ENCODE data around the gene S100A12.
A peak's percentile ranks its signal among the peaks of the same experiment; 100 is the strongest.
"Not testable (repeated sequence)": the region's sequence is repeated elsewhere in the genome, so short reads cannot be mapped to it uniquely, and the experiment has no call there.

S100A12 gene
- 0 reads per million in 2 experiments for total RNA-seq

DNA sequence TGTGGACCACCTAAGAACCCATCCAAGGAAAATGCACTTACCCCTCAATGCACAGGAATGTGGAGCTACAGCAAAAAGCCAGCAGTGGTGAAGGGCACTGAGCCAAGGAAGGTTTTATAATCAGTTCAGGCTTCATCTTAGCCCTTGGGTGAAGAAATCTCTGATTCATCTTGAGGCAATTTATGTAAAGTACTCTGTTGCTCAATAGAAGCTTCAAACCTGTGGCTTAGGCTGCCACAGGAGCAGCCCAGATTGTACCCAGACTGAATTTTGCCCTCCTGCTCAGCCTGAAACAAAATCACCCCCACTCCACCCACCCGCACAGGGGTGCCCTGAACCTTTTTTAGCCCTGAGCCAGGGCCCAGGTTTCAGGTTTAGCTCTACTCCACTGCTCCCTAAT is at the start of gene S100A12:
Gene S100A12, minus strand, starts transcription at position 111 of the 400 bp plus-strand sequence. CDS start 1,029 bp downstream, outside the sequence.
- no peak for DNase-seq (ENCODE audit: low read depth)

DNA sequence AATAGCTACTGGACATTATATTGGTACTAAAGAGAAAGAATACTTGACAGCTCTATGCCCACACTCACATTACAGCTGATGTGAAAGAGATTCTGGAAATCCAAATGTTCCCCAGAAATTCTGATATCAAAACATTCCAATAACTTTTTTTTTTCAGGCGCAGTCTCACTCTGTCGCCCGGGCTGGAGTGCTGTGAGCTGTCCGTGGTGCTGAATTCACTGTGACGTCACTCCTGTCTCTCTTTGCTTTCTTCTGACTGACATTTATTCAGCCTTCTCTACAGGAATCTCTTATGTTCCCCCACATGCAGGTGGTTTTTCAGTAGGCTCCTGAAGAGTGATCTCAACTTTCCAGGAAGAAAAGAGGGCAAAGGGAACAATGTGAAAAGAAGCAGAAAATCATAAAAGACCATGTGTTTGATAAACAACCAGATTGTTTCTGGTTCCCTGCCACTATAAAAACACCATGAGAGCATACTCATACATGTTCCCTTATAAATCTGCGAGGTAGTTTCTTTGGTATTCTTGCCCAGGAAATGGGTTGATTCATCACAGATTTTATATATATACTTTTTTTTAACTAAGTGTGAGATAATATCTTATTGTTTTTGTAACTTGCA is 47.1 kb upstream of the S100A12 start:
- peak; percentile 42 for DNase-seq (ENCODE audit: low read depth)

DNA sequence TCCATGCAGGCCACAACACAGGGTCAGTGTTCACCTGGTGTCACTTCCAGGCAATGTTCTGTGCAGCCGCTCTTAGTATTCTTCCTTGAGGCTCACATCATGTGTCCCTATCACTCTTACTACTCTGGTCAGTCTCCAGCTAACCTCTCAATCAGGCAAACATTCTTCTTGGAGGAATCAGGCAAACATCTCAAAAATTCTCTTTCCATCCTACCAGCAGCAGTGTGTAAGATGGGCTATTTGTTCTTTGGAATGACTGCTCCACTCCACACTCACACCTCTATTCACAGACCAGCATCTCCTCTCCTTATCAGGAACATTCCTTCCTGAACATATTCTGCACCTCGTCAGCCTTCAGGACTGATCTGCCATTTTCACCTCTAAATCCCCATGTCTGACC is 44.9 kb upstream of the S100A12 start:
- no peak for DNase-seq (ENCODE audit: low read depth)

DNA sequence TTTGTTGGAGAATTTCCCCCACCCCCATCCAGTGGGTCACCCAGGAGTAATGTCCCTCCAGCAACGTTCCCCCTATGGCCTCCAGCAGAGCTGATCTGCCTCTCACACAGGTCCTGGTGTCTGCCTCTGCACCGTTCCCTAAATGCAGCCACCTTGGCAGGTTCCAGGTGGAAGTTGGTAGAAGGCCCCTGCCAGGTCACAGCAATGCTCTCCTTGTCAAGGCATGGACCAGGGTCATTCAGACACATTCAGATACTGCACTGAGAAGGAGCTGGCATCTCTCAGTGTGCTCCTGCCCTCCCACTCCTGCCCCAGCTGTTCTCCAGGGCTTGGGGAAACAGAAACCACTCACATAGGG is 44.0 kb upstream of the S100A12 start:
- DNase-seq (ENCODE audit: low read depth), result not testable (repeated sequence)

DNA sequence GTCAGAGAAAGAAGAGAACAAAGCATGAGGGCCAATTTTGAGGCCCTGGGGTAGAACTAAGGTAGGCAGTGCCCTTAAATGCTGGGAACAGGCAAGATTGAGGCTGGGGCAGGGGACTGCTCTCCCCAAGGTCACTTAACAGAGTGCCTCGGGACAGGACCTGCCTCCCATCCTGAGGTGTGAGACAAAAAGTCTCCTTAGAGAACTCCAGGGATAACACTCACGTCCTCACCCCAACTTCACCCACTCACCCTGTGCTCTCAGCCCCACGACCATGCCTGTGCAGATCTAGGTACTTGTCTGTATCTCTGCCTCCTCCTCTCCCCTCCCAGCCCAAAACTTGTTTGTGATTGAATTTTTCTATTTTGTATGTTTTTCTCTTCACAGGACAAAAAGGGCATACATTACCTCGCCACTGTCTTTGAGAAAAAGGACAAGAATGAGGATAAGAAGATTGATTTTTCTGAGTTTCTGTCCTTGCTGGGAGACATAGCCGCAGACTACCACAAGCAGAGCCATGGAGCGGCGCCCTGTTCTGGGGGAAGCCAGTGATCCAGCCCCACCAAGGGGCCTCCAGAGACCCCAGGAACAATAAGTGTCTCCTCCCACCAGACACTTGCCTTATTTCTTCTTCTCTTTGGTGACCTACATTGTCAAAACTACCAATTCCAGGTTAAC is 43.5 kb upstream of the S100A12 start:
- DNase-seq (ENCODE audit: low read depth), result not testable (repeated sequence)

DNA sequence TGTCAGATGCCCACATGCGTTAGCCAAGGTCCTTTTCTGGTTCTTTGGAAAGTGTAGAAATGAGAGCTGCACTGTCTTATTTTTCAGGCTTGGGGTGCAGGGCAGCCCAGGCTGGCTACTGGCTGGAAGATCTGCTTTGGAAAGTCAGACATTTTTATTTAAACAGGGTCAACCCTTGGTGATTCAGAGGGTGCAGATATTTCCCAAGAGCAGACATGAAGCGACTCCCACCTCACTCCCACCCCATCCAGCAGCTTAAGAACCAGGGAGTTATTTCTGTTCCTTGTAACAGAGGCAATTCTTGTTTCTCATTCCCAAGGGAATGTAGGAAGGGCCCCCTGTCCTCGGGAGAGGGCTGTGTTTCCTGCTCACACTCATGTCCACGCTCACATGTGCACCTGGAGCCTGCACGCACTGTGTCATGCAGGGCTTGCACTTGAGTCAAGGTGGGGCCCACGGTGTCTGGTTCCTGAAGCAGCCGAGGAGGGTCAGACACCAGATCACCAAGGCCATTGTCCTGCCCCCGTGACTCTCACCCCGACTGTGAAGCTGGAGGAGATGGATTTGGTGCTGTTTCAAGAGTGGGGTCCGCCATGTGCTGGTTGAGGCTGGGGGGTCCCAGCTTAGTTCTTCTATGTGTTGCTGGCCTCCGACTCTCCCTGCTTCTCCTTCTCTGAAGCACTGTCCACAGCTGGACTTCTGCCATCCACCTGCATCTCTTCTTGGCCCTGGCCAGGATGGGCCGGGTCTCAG is 41.9 kb upstream of the S100A12 start:
- no peak for DNase-seq (ENCODE audit: low read depth)

DNA sequence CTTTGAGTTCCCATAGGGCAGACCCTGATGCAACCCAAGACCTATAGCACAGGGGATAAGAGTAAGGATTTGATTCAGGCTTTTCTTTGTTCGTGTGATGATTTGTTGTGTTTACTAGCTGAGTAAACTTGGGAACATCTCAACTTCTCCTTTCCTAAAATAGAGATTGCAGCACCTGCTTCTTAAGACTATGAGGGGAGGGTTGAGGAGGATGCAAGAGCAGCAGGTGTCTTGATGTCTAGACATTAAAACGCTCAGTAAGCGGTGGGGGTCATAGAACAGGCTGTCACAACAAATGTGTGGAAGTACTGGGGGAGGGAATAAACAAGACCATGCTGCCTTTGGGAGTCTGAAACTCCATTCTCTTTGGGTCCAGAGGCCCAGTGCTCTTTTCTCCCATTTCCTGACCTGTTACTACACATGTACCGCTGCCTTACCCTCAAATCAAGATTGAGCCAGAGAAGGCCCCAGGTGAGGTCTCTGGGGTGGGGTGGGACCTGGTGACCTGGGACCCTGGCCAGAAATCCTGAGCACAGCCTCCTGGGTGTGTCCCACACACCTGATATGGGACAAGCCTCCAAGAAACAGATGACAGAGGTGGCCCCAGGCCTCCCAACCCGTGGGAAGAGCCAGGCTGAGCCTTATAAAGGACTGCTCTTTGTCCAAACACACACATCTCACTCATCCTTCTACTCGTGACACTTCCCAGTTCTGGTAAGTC is 40.6 kb upstream of the S100A12 start, which contains the start of gene S100A7A:
Gene S100A7A, plus strand, starts transcription at position 671 of the 721 bp plus-strand sequence. CDS start 1,563 bp downstream, outside the sequence.
- no peak for DNase-seq (ENCODE audit: low read depth)

DNA sequence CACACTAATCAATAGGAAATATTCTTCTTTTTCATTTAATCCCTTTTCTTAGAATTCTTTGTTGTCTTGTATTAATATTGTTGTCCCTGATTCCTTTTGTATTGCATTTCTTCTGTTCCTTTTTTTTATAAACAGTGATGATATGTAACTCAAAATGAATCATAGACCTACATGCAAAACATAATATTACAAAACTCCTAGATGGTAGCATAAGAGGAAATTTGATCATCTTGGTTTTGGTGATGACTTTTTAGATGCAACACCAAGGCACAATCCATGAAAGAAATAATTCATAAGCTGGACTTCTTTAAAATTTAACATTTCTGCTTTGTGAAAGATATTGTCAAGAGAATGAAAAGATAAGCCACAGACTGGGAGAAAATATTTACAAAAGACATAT is 38.5 kb upstream of the S100A12 start:
- not testable (repeated sequence) for DNase-seq (ENCODE audit: low read depth)

DNA sequence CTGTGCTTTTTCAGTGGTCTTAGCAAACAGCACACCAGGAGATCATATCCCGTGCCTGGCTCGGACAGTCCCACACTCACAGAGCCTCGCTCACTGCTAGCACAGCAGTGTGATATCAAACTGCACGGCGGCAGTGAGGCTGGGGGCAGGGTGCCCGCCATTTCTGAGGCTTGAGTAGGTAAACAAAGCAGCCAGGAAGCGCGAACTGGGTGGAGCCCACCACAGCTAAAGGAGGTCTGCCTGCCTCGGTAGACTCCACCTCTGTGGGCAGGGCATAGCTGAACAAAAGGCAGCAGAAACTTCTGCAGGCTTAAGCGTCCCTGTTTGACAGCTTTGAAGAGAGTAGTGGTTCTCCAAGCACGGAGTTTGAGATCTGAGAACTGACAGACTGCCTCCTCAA is 31.9 kb upstream of the S100A12 start:
- not testable (repeated sequence) for DNase-seq (ENCODE audit: low read depth)

DNA sequence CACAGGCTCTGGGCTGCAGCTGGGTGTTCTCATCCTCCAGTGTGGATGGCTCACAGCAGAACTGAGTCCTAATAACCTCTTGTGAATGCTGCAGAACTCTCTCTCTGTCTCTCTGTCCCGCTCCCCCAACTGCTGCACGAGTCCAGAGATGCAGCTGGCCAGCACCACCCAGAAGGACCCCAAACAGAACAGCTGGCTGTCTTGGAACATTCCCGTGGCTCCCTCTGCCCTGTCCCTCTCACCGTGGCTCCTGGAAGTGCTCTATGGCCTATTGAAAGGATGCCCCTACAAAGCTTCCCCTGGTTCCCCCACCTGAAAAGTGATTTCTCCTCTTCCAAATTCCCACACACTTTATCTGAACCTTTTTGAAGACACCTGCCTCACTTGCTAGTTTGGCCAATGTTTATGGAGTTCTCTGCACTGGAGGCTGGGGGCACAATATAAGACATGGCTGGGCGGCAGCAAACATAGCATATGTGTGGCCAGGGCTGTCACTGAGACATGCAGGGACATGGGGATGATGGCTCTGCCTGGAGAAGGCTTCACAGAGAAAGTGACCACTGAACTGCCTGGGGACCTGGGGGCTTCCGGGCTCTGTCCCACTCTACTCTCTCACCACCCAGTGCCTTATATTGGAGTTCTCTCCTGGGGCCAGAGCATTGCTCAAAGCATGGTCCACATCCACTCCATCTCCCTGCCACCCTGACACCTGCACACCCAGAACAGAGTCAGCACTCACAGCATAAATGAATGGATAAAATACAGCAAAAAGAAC is 30.6 kb upstream of the S100A12 start:
- not testable (repeated sequence) for DNase-seq (ENCODE audit: low read depth)

DNA sequence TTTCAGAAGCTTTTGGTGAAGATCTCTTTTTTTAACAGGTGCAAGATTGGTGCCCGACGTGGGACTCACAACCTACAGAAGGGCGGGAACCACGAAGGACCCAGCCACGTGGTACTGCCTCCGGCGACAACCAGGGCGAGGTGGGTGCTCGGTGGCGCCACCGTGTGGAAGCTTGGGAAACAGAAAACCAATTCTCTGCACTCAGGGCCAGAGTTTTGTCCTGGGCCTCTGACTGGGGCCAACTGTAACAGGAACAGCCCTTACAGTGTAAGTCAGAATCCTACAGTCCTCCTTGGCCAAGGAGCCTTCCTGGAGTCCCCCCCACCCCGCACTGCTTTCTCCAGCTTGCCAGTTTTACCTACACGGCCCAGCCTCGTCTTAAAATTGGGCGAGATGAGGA is 29.3 kb upstream of the S100A12 start:
- peak; percentile 26 for DNase-seq (ENCODE audit: low read depth)

DNA sequence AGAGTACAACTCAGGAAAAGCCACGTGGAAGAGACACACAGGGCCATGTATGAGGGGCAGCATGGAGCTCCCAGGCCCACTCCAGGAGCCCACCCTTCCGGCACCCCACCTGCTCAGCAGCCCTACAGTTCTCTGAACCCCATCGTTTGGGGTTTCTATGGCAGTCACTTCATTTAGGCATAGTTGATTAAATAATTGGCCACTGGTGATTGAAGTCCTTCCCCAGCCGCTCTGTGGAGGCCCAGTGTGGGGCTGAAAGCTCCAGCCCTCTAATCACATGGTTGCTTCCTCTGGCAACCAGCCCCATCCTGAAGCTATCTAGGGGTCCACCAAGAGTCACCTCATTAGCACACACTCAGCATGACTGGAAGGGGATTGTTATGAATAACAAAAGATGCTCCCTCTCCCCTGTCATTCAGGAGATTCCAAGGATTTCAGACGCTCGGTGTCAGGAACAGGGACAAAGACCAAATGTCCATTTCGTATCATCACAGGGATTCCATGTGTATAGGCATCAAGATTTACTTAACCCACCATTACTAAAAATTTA is 28.7 kb upstream of the S100A12 start:
- no peak for DNase-seq (ENCODE audit: low read depth)

DNA sequence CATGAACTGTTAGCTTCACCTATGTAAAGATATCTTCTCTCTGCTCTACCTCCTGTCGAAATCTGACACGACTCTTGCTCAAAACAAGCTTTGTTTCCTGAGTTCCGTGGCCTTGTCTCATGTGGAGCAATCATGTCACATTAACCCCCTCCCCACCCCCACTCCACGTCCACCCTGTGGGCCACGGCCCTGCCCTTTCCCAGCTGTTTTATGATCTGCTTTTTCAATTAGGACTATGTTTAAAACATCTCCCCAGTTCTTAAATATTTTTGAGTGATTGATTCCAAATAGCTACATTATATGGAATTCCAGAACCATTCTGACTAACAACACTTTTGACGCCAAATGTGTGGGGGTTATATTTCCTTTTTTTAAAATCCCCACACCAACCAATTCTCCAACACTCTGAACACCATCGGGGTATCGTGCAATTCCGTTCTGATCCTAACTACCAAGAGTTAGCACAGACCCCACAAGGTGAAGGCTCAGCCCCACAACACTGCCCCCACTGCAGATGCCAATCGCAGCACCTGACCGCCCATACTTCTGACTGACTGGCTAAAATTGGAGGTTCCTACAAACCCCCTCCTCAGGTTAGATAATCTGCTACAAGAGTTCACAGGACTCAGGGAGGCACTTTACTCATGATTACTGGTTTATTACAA is 28.1 kb upstream of the S100A12 start:
- no peak for DNase-seq (ENCODE audit: low read depth)

DNA sequence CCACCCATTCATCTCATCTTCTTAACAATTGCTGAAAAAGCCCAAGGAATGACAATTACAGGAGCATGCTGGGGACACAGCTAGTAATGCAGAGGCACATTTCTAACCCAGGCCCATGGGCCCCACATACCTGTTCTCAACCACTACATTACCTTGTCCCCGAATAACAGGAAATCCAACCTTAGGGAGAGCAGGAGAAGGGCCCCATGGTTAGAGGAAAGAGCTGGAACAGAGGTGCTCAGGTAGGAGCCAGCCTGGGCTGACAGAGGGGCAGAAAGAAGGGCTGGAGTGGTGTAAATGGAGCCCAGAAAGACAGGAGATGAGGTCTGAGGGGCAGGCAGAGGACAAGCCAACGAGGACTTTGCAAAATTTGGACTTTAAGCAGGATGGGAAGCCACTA is 26.8 kb upstream of the S100A12 start:
- no peak for DNase-seq (ENCODE audit: low read depth)

DNA sequence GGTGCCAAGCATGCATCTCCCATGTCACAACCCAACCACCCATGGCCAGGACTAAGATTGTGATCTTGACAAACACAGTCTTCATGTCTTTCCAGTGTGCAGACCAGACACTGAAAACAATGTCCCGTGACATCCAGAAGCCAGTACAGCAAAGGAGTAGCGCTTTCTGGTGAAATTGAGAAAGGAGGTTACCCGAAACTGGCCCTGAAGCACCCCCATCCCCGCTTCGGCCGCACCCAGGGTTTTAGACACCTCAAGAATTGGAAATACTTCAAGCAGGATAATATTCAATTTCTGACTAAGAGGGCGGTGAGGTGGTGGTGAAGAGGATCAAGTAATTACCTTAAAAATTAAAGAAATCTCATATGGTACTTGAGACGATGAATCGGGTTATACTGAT is 26.0 kb upstream of the S100A12 start:
- no peak for DNase-seq (ENCODE audit: low read depth)

DNA sequence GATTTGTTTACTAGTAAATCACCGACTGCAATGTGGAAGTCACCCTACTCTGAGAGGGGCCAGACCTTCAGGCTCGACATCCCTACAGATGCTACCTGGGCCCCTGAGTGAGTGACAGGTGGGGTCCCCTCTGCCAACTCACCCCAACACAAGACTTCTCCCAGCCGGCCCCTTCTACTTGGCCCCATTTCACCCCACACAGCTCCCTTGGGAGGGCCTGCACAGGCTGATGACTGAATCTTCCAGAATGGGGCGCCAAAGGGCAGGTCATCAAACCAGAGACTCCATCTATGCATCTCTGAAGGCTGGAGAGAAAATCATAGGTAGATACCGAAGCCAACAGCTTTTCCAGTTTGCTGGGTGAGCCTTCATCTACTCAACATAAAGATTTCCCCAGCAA is 24.8 kb upstream of the S100A12 start:
- DNase-seq (ENCODE audit: low read depth), result no peak

DNA sequence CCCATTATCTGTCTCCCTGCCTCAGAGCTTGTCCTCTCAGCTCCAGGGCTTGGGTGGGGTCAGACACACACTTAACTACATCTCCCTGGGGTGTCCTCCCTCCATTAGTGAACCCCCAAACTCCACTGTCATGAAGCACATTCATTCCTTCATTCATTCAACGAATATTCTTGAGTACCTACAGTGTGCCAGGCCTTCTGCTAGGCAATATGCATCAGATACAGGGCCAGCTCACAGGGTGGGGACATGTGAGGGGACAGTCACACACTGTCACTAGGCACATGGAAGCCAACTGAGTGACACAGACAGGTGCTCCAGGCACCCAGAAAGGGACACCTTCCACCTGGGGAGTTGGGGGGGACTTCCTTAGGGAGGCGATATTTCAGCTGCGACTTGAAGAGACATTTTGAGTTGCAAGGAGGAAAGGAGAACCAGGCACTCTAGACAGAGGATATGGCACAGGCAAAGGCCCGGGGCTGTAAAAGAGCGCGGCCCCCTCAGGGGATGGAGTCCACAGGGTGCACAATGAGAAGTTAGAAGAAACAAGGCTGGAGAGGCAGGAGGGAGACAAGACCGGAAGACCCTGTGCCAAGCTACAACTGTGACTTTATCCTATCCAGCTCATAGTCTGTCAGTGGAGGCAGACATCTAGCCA is 24.1 kb upstream of the S100A12 start:
- no peak for DNase-seq (ENCODE audit: low read depth)

DNA sequence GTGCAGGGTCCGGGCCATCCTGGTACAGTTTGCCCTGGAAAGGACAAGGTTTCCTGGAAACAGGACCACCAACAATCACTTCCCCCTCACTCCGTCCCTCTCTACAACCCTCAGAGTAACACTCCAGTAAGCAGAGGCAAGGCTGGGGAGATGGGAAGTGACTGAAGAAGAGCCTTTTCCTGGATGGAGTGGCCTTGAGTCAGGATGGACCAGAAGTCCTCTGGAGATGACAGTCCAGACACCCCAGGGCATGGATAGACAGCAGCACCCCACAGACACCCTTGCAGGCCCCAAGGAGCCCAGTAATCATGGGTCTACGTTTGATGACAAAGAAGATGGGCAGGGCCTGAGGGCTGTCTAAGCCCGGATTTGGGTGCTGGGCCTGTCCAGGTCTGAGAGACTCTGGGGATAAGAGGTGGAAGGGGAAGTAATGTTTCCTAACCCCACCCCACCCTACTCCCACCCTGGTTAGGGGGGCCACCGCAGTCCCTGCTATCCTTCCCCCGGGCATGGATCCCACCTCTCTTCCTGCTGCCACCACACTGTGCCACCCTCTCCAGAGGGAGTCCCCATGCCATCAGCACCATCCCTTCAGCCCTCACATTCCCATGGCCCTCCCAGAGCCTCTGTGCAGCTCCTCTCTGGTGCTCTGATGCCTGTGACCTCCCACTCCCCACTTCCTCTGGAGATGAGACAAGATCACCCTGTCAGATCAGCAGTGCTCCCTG is 22.7 kb upstream of the S100A12 start:
- DNase-seq (ENCODE audit: low read depth), result no peak
